ENCODE results near the gene SATB2. TPM values are rescaled to one million over a fixed set of nuclear protein-coding genes. Genes with fewer than 3 reads are reported as not detected.

Gene SATB2
- total RNA-seq, 1 donor from 2014 or later = 4.0 TPM

GRCh38 chr2:199464606-199465352 lies 7.0 kb upstream of the SATB2 start:
- TF ChIP-seq, protein P1, sequence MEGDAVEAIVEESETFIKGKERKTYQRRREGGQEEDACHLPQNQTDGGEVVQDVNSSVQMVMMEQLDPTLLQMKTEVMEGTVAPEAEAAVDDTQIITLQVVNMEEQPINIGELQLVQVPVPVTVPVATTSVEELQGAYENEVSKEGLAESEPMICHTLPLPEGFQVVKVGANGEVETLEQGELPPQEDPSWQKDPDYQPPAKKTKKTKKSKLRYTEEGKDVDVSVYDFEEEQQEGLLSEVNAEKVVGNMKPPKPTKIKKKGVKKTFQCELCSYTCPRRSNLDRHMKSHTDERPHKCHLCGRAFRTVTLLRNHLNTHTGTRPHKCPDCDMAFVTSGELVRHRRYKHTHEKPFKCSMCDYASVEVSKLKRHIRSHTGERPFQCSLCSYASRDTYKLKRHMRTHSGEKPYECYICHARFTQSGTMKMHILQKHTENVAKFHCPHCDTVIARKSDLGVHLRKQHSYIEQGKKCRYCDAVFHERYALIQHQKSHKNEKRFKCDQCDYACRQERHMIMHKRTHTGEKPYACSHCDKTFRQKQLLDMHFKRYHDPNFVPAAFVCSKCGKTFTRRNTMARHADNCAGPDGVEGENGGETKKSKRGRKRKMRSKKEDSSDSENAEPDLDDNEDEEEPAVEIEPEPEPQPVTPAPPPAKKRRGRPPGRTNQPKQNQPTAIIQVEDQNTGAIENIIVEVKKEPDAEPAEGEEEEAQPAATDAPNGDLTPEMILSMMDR (IDR thresholded peaks at IDR 0.05; ENCODE audit: unreplicated experiment) = no peak
- DNase-seq (ENCODE audit: low spot score in 2 of 2, unreplicated experiment in 2 of 2) = no peak
- no peak overlapping the region for H3K4me3 Mint-ChIP-seq
- no peaks in the 10 kb centered on the region for H3K9me3 Mint-ChIP-seq
- no peak overlapping the region for H3K27ac Mint-ChIP-seq
- no peaks in the 10 kb centered on the region for H3K36me3 Mint-ChIP-seq
- peaks cover 97% of the 10 kb centered on the region for H3K27me3 Mint-ChIP-seq (ENCODE audit: low read depth)
- peaks cover 18% of the 10 kb centered on the region for H3K4me1 Mint-ChIP-seq

DNA sequence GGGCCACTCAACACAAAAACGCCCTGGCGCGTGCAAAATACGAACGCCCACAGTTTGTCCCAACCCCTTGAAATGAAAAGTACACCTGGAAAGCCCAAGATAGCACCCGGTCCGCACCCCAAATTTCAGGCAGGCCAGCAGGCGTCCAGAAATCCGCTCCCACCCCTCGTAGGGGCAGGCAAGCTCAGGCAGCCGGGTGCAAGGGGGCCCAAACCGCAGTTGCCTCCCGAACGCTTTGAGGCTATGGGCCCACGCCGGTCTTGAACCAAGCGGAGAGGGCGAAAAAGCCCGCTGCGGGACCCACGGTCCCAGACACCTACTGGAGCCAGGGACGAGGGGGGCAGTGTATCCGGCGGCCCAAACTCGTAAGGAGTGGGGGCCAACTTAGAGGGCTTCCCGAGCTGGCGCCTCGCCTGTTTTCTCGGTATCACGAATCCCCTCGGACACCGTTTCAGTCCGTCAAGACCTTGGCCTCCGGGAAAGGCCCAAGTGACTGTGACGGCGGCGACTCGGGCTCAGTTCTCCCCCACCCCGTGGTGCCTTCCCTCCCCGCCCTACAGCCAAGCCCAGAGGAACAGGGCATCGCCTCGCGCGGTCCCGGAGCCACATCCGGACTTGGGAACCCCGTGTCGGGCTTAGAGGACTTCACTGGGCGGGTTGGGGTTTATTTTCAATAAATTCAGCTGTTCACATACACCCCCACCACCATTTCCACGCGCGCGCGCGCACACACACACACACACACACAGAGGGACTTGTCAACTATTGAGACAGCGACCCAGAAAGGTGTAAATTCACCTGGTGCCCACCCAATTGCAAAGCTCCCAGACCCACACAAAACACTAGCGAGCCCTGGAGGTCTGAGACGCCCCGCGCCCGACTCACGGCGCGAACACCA lies 6.2 kb upstream of the SATB2 start:
- H3K4me3 Mint-ChIP-seq = peak overlapping the region; percentile 43
- DNase-seq (ENCODE audit: low spot score in 2 of 2, unreplicated experiment in 2 of 2) = peak in 1 of 2 experiments; percentile 44
- no peaks in the 10 kb centered on the region for H3K36me3 Mint-ChIP-seq
- no peak overlapping the region for H3K27ac Mint-ChIP-seq
- no peaks in the 10 kb centered on the region for H3K9me3 Mint-ChIP-seq
- peaks cover 16% of the 10 kb centered on the region for H3K4me1 Mint-ChIP-seq
- TF ChIP-seq, protein P1 (IDR thresholded peaks at IDR 0.05; ENCODE audit: unreplicated experiment) = no peak
- peaks cover 94% of the 10 kb centered on the region for H3K27me3 Mint-ChIP-seq (ENCODE audit: low read depth)

GRCh38 chr2:199462956-199463692 lies 5.4 kb upstream of the SATB2 start:
- H3K4me1 Mint-ChIP-seq = peaks cover 12% of the 10 kb centered on the region
- H3K27me3 Mint-ChIP-seq (ENCODE audit: low read depth) = peaks cover 89% of the 10 kb centered on the region
- peak; percentile 55 to 82 for DNase-seq (ENCODE audit: low spot score in 2 of 2, unreplicated experiment in 2 of 2)
- TF ChIP-seq, protein P1 (IDR thresholded peaks at IDR 0.05; ENCODE audit: unreplicated experiment) = peak; percentile 85
- H3K27ac Mint-ChIP-seq = no peak overlapping the region
- no peaks in the 10 kb centered on the region for H3K9me3 Mint-ChIP-seq
- H3K4me3 Mint-ChIP-seq = peak overlapping the region; percentile 54
- no peaks in the 10 kb centered on the region for H3K36me3 Mint-ChIP-seq

DNA sequence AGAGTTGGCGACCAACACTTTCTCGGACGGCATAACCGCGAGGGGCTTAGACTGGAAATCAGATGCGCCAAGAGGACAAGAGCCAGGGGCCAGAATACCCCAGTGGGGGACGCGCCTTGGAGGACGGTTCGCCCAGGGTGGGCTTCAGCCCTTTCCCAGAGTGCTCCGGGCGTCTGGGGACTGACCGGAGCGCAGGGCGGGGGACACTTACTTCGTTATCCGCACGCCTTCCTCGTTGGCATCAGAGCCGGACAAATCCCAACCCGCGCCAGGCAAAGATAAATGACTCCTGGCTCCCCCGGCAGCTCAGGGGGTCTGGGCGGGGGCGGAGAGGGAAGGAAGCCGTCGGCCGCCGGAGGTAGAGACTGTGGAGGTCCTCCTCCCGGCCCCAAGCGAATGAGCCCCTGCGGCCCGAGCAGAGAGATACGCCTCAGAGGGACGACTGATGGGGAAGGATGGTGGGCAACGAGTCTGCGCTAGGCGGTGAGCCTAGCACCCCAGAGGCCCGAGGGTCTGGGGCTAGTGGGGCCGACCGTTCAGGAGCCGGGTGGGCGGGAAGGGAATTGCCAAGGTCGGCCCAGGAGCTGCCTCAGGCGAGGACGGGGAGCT lies 4.7 kb upstream of the SATB2 start:
- H3K36me3 Mint-ChIP-seq = no peaks in the 10 kb centered on the region
- no peaks in the 10 kb centered on the region for H3K9me3 Mint-ChIP-seq
- H3K27ac Mint-ChIP-seq = no peak overlapping the region
- TF ChIP-seq, protein P1 (IDR thresholded peaks at IDR 0.05; ENCODE audit: unreplicated experiment) = no peak
- peaks cover 88% of the 10 kb centered on the region for H3K27me3 Mint-ChIP-seq (ENCODE audit: low read depth)
- peaks cover 14% of the 10 kb centered on the region for H3K4me1 Mint-ChIP-seq
- DNase-seq (ENCODE audit: low spot score in 2 of 2, unreplicated experiment in 2 of 2) = no peak
- peak overlapping the region; percentile 54 for H3K4me3 Mint-ChIP-seq

- Mint-ChIP-seq H3K4me1 (peaks cover 18% of the 10 kb centered on the region), H3K36me3 (no peaks in the 10 kb centered on the region), H3K27ac (no peak overlapping the region), H3K9me3 (no peaks in the 10 kb centered on the region), H3K27me3 (ENCODE audit: low read depth) (peaks cover 88% of the 10 kb centered on the region), H3K4me3 (no peak overlapping the region)
- no peak for DNase-seq (ENCODE audit: low spot score in 2 of 2, unreplicated experiment in 2 of 2)
- TF ChIP-seq, protein P1 (IDR thresholded peaks at IDR 0.05; ENCODE audit: unreplicated experiment) = no peak
Observed at GRCh38 chr2:199461711-199462346, 4.1 kb upstream of the SATB2 start.

All from mesothelial cell of epicardium (in vitro differentiated cells).